Adrenal gland (tissue), 12 donors: Measurements from ENCODE around the gene GTF2H2C. TPM values are rescaled to one million over a fixed set of nuclear protein-coding genes. Genes with fewer than 3 reads are reported as not detected.
"Not testable (repeated sequence)": the region's sequence is repeated elsewhere in the genome, so short reads cannot be mapped to it uniquely, and the experiment has no call there.

Source experiments
- DNase-seq, 7 donors: peaks; one replicate each; pipeline ENCODE4 v3.0.0-alpha.2; 2019 to 2020
- H3K27ac ChIP-seq, 5 donors: fragments of 200-600 bp; sonication (generic) in 4 of 5; 1 replicate in 3 of 5; 2 replicates in 2 of 5; pipeline versions ENCODE4 v1.5.1 to v1.8.0; 2016 to 2020; ENCODE audit warnings: mild to moderate bottlenecking in 1 of 5
- H3K27me3 ChIP-seq: fragments of 200-600 bp; 2 replicates; pipeline ENCODE4 v1.8.0; 2021
- H3K36me3 ChIP-seq, 2 donors: fragments of 200-600 bp; replicated peaks in 1 of 2; 1 replicate in 1 of 2; 2 replicates in 1 of 2; pipeline versions ENCODE4 v1.5.1 to v1.8.0; 2018 to 2022
- H3K4me1 ChIP-seq, 2 donors: fragments of 200-600 bp; replicated peaks in 1 of 2; 1 replicate in 1 of 2; 2 replicates in 1 of 2; pipeline versions ENCODE4 v1.5.1 to v1.8.0; 2018 to 2021
- H3K4me3 ChIP-seq, 4 donors: fragments of 200-600 bp; sonication (generic) in 3 of 4; one replicate each; pipeline ENCODE4 v1.5.1; 2016 to 2018
- H3K9me3 ChIP-seq, 3 donors: fragments of 200-600 bp; sonication (generic) in 1 of 3; replicated peaks in 1 of 3; 1 replicate in 2 of 3; 2 replicates in 1 of 3; pipeline versions ENCODE4 v1.5.1 to v1.8.0; 2016 to 2021
- WGBS, 4 donors: extraction: QIAGEN DNeasy Blood & Tissue Kit in 2 of 4; methylation state at CpG; one replicate each; pipeline versions ENCODE4 v1.1.5 to v1.1.7; 2013 to 2017; 5-methylcytosine and 5-hydroxymethylcytosine counted together
- intact Hi-C, 2 donors: fragments of 100-400 bp; cut with DNase I; formaldehyde crosslinking; loops; one replicate each; pipeline versions ENCODE4 v1.14.1 to v1.15.0; 2022 to 2023
- polyA plus RNA-seq, 3 donors: library from polyadenylated mRNA; stranded (reverse); fragments of 200-250 nt in 2 of 3; fragments of 350-450 nt in 1 of 3; fragmentation: Illumina TruSeq in 1 of 3; extraction: RNeasy Lipid Tissue Mini Kit (QIAGEN cat#74804) in 1 of 3; gene quantifications; one replicate each; pipeline ENCODE4 v1.2.3, GENCODE V29; 2013 to 2014
- total RNA-seq, 9 donors: library from RNA; depleted of rRNA in 4 of 9; stranded (reverse); fragments of >200 nt in 4 of 9; fragments of 120-200 nt in 1 of 9; fragmentation: NEBNext Ultra II Directional in 1 of 9; extraction: Animal tissue kit (Norgen Biotek cat#: 25700) in 1 of 9; gene quantifications; one replicate each; pipeline versions ENCODE4 v1.1.0 to v1.2.4, GENCODE V29; 2013 to 2023
- donor health status: healthy with polysubstance abuse.
- donor health status: Bipolar disorder and iron deficiency.
- donor health status: DM: yes; HTN: yes; CAD: no.
- donor health status: DM: no; HTN: no; CAD: no.
- donor health status: DM: no; HTN: no; CAD: no.
- donor health status: DM: yes; HTN: yes; CAD: no.

Gene GTF2H2C
- total and polyA plus RNA-seq, 12 donors: 7.8 to 38.2 (median 16.7) TPM

- H3K4me3 ChIP-seq, H3K9me3 ChIP-seq, DNase-seq, intact Hi-C loops, H3K4me1 ChIP-seq, H3K27ac ChIP-seq, H3K36me3 ChIP-seq, H3K27me3 ChIP-seq: not testable (repeated sequence)
- WGBS, 4 donors: 82 to 100% methylated on average over 1 of the region's 2 CpGs; no CpG with 5 or more reads in 2 of the 4 donors
These were observed 8.1 kb downstream of the GTF2H2C start for GRCh38 chr5:69568072-69568471.

GRCh38 chr5:69583356-69583755 is 23.4 kb downstream of the GTF2H2C start:
- DNase-seq, H3K9me3 ChIP-seq, H3K4me3 ChIP-seq, intact Hi-C loops, H3K36me3 ChIP-seq, H3K27ac ChIP-seq, H3K4me1 ChIP-seq, H3K27me3 ChIP-seq: not testable (repeated sequence)
- no CpG with 5 or more reads among the region's 2 CpGs for WGBS, 4 donors

- intact Hi-C loops, H3K4me3 ChIP-seq, H3K27me3 ChIP-seq, H3K4me1 ChIP-seq, H3K36me3 ChIP-seq, H3K9me3 ChIP-seq, H3K27ac ChIP-seq, DNase-seq: not testable (repeated sequence)
- 50 to 82% (median 67%) methylated on average over 1 to 3 of the region's 7 CpGs; no CpG with 5 or more reads in 1 of the 4 donors for WGBS, 4 donors
These were observed 36.3 kb downstream of the GTF2H2C start for GRCh38 chr5:69596114-69596840.

- intact Hi-C loops, H3K4me3 ChIP-seq, H3K27me3 ChIP-seq, DNase-seq, H3K9me3 ChIP-seq, H3K36me3 ChIP-seq, H3K27ac ChIP-seq, H3K4me1 ChIP-seq: not testable (repeated sequence)
- WGBS, 4 donors: 60% methylated on average over 1 of the region's 6 CpGs; no CpG with 5 or more reads in 3 of the 4 donors
These were observed 42.0 kb downstream of the GTF2H2C start for GRCh38 chr5:69601947-69602346.

- 58 to 83% (median 69%) methylated on average over 3 of the region's 6 CpGs for WGBS, 4 donors
- H3K4me3 ChIP-seq, H3K9me3 ChIP-seq, H3K27ac ChIP-seq, H3K4me1 ChIP-seq, H3K27me3 ChIP-seq, intact Hi-C loops, H3K36me3 ChIP-seq: not testable (repeated sequence)
- DNase-seq: peak in 1 of 7 donors; percentile 10
These were observed 46.8 kb downstream of the GTF2H2C start for GRCh38 chr5:69606839-69607238.

- intact Hi-C loops, H3K9me3 ChIP-seq, DNase-seq, H3K4me3 ChIP-seq, H3K27me3 ChIP-seq, H3K36me3 ChIP-seq, H3K27ac ChIP-seq, H3K4me1 ChIP-seq: not testable (repeated sequence)
- no CpG with 5 or more reads among the region's 1 CpG for WGBS, 4 donors
These were observed 47.8 kb downstream of the GTF2H2C start for GRCh38 chr5:69607750-69608149.

- intact Hi-C loops, DNase-seq, H3K36me3 ChIP-seq, H3K9me3 ChIP-seq, H3K27me3 ChIP-seq, H3K27ac ChIP-seq, H3K4me3 ChIP-seq, H3K4me1 ChIP-seq: not testable (repeated sequence)
- WGBS, 4 donors: no CpG with 5 or more reads among the region's 6 CpGs
These were observed 49.0 kb downstream of the GTF2H2C start for GRCh38 chr5:69608861-69609496.

GRCh38 chr5:69614843-69615242 is 54.9 kb downstream of the GTF2H2C start:
- H3K36me3 ChIP-seq, H3K4me1 ChIP-seq, DNase-seq, H3K27ac ChIP-seq, H3K4me3 ChIP-seq, intact Hi-C loops, H3K27me3 ChIP-seq, H3K9me3 ChIP-seq: not testable (repeated sequence)
- WGBS, 4 donors: no CpG with 5 or more reads among the region's 7 CpGs

- 96 to 100% (median 98%) methylated on average over 7 of the region's 9 CpGs; no CpG with 5 or more reads in 1 of the 4 donors for WGBS, 4 donors
- H3K36me3 ChIP-seq, H3K4me1 ChIP-seq, H3K27ac ChIP-seq, H3K4me3 ChIP-seq, intact Hi-C loops, H3K27me3 ChIP-seq, H3K9me3 ChIP-seq: not testable (repeated sequence)
- DNase-seq: peak in 2 of 7 donors; percentile 0 to 13
These were observed 71.9 kb downstream of the GTF2H2C start for GRCh38 chr5:69631879-69632278.
